Thymus (tissue), 11 donors: Measurements from ENCODE around the gene DACH2. TPM values are rescaled to one million over a fixed set of nuclear protein-coding genes. Genes with fewer than 3 reads are reported as not detected.

Experiments used
- DNase-seq, 9 donors: peaks; one replicate each; pipeline ENCODE4 v3.0.0-alpha.2; 2013; ENCODE audit warnings: low spot score in 9 of 9, low read depth in 6 of 9, missing footprints in 1 of 9
- H3K27ac ChIP-seq, 2 donors: one replicate each; pipeline ENCODE4 v1.5.1; 2013; ENCODE audit warnings: control low read depth in 1 of 2, low read depth in 1 of 2, low read length in 1 of 2, mild to moderate bottlenecking in 1 of 2, moderate library complexity in 1 of 2
- H3K27me3 ChIP-seq, 2 donors: one replicate each; pipeline ENCODE4 v1.5.1; 2013; ENCODE audit warnings: low read length in 1 of 2; ENCODE audit not compliant: control insufficient read depth in 2 of 2, insufficient read depth in 1 of 2
- H3K36me3 ChIP-seq, 2 donors: one replicate each; pipeline ENCODE4 v1.5.1; 2013; ENCODE audit warnings: low read length in 1 of 2, mild to moderate bottlenecking in 1 of 2, moderate library complexity in 1 of 2; ENCODE audit not compliant: control insufficient read depth in 2 of 2, insufficient read depth in 2 of 2
- H3K4me1 ChIP-seq, 2 donors: one replicate each; pipeline ENCODE4 v1.5.1; 2013; ENCODE audit warnings: low read length in 2 of 2; ENCODE audit not compliant: control insufficient read depth in 2 of 2, insufficient read depth in 2 of 2
- H3K4me3 ChIP-seq, 2 donors: one replicate each; pipeline ENCODE4 v1.5.1; 2013; ENCODE audit warnings: low read length in 2 of 2, control low read depth in 1 of 2, mild to moderate bottlenecking in 1 of 2
- H3K9me3 ChIP-seq, 2 donors: one replicate each; pipeline ENCODE4 v1.5.1; 2013; ENCODE audit warnings: low read length in 1 of 2, mild to moderate bottlenecking in 1 of 2; ENCODE audit not compliant: control insufficient read depth in 2 of 2, insufficient read depth in 1 of 2
- WGBS: extraction: QIAGEN DNeasy Blood & Tissue Kit; methylation state at CpG from one replicate; pipeline ENCODE4 v1.1.7; 2013; 5-methylcytosine and 5-hydroxymethylcytosine counted together
- polyA plus RNA-seq: library from polyadenylated mRNA; stranded (reverse); fragments of 200-250 nt; gene quantifications from one replicate; pipeline ENCODE4 v1.2.3, GENCODE V29; 2013
- total RNA-seq: library from RNA; stranded (reverse); fragments of 120-200 nt; gene quantifications from one replicate; pipeline ENCODE4 v1.2.4, GENCODE V29; 2013
- donor health status: healthy.

DACH2 gene
- total and polyA plus RNA-seq, 2 donors: 0.05 to 0.09 TPM

DNA sequence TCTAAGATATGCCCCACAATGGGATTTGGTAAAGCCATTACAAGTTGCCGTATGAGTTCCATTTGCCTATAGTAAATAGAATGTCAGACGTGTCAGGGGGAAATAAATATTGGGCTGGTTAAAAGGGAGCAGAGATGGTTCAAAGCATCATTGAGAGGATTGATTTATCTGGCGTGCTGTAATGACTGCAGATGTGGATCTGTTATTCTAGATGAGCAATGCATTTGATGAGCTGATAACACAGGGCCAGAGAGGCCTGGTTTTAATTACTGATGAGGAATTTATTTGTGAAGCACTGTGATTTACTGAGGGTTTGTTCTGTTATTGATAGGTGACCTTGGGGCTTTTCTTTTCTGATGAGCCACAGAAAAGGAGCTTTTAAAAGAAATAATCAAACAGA lies 62.5 kb downstream of the DACH2 start:
- Histone ChIP-seq H3K4me3 (no peak overlapping the region), H3K27me3 (no peaks in the 10 kb centered on the region), H3K36me3 (no peaks in the 10 kb centered on the region), H3K9me3 (no peaks in the 10 kb centered on the region), H3K4me1 (no peaks in the 10 kb centered on the region), H3K27ac (no peak overlapping the region)
- WGBS: 69% methylated on average over 3 of the region's 3 CpGs
- no peak for DNase-seq

DNA sequence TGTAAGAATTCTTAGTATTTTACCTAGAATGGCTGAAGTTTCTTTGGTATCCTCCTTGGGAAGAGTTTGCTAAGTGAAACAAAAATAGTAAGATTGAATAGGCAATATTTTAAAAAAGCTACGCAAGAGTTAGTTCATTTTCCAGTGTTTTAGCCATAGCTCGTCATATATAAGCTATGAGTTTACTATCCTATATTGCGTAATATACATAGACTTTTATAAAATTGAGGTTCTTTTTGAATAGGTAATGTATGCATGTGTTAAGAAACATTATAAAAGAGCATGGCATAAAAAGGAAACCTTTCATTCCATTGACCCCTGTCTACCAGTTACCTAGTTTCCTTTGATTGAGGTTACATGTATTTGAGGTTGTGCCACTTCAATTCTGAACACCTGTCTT lies 67.0 kb downstream of the DACH2 start:
- H3K27ac ChIP-seq: no peak overlapping the region
- no peak overlapping the region for H3K4me3 ChIP-seq
- no peaks in the 10 kb centered on the region for H3K27me3 ChIP-seq
- WGBS: 95% methylated on average over 3 of the region's 3 CpGs
- H3K36me3 ChIP-seq: no peaks in the 10 kb centered on the region
- no peaks in the 10 kb centered on the region for H3K9me3 ChIP-seq
- DNase-seq: no peak
- no peaks in the 10 kb centered on the region for H3K4me1 ChIP-seq

DNA sequence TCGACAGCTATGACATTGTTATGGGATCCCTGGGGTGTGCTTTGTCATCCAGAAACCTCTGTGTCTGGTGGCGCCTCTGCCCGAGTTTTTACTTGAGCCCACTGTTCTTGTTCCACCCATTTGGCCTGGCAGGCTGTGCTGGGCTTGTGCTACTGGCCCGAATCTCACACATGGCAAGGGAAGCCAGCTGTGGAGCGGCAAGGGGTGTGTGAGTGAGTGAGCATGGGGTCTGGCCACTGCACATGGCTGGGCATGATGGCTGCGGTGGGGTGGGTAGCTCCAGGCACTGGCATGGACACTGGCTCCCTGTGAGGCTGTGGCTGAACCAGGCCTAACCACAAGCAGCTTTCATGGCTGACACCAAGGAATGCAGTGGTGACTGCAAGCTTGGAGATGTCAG lies 89.2 kb downstream of the DACH2 start:
- H3K27ac ChIP-seq: no peak overlapping the region
- H3K27me3 ChIP-seq: no peaks in the 10 kb centered on the region
- H3K9me3 ChIP-seq: peaks cover 0 to 8% of the 10 kb centered on the region in 2 donors
- H3K4me1 ChIP-seq: no peaks in the 10 kb centered on the region
- no peak overlapping the region for H3K4me3 ChIP-seq
- no peaks in the 10 kb centered on the region for H3K36me3 ChIP-seq
- WGBS: 86% methylated on average over 6 of the region's 6 CpGs
- no peak for DNase-seq

DNA sequence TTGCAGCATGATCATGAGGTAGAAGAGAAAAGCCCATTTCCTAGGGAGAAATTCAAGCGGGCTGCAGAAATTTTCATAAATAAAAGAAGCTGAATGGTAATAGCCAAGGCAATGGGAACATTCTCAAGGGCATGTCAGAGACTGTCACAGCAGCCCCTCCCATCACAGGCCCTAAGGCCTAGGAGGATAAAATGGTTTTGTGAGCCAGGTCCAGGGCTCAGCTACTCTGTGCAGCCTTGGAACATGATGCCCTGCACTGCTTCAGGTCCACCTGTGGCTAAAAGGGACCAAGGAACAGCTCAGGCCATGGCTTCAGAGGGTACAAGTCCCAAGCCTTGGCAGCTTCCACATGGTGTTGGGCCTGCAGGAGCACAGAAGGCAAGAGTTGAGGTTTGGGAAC lies 93.3 kb downstream of the DACH2 start:
- no peak overlapping the region for H3K4me3 ChIP-seq

DNA sequence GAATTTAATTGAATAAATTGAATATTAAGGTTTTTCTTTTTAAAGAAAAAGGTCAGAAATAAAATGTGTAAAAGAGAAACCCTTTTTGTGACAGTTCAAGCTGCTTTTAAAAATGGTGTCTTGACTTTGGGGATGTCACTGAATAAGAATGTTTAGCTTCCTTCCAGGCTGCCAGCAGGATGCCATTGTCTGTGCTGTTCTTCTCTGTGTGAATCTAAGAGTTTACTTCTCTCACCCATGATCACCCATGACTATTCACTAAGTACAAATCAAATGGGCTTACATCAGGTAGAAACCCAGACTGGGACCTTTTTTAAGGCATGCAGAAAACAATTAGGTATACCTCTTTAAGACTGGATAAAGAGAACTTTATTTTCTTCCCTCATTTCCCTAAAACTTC lies 115.3 kb downstream of the DACH2 start:
- no peaks in the 10 kb centered on the region for H3K9me3 ChIP-seq
- DNase-seq: no peak
- no peaks in the 10 kb centered on the region for H3K27me3 ChIP-seq
- no peak overlapping the region for H3K4me3 ChIP-seq
- no peaks in the 10 kb centered on the region for H3K4me1 ChIP-seq
- no peaks in the 10 kb centered on the region for H3K36me3 ChIP-seq
- no peak overlapping the region for H3K27ac ChIP-seq

More for the DNA sequence above, 93.3 kb downstream of the DACH2 start:
- Histone ChIP-seq H3K4me1 (no peaks in the 10 kb centered on the region), H3K27me3 (no peaks in the 10 kb centered on the region), H3K36me3 (no peaks in the 10 kb centered on the region), H3K27ac (no peak overlapping the region), H3K9me3 (peaks cover 0 to 8% of the 10 kb centered on the region in 2 donors)
- WGBS: 94% methylated on average over 1 of the region's 1 CpG
- DNase-seq: no peak

DNA sequence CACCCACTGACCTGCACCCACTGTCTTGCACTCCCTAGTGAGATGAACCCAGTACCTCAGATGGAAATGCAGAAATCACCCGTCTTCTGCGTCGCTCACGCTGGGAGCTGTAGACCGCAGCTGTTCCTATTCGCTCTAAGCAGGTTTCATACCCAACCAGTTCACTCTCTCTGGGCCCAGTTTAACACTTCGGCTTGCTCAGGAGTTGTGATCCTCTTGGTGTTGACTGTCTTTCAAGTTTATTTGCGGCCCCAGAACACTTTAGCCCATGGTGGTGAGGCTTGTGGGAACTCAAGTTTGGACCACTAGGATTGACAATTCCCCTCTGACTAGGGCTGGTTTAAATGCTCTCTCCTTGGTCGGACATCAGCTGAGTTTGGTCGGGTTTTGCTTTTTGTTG lies 147.0 kb downstream of the DACH2 start:
- Histone ChIP-seq H3K4me1 (no peaks in the 10 kb centered on the region), H3K36me3 (no peaks in the 10 kb centered on the region), H3K4me3 (no peak overlapping the region), H3K9me3 (no peaks in the 10 kb centered on the region), H3K27ac (no peak overlapping the region), H3K27me3 (no peaks in the 10 kb centered on the region)
- DNase-seq: no peak
- WGBS: 96% methylated on average over 10 of the region's 10 CpGs

DNA sequence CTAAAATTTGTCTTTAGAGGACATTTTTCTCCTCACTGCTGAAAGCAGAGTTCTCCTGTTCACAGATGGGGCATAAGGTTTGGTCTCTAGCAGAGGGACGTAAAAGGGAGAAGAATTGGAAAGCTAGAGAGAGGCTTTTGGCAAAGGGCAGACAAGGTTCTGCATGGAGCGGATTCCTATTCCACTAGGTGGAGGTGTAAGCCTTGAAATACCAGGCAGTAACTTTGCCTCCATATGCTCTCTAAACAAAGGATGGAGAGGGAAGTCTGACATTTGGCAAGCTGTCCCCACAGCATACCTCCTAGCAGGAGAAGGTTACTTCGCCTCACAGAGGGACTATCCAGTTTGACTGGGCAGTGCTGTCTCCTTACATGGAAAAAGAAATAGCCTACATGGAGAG lies 174.7 kb downstream of the DACH2 start:
- H3K27ac ChIP-seq: no peak overlapping the region
- no peak overlapping the region for H3K4me3 ChIP-seq
- no peaks in the 10 kb centered on the region for H3K27me3 ChIP-seq
- H3K4me1 ChIP-seq: no peaks in the 10 kb centered on the region
- peaks cover 0 to 16% of the 10 kb centered on the region in 2 donors for H3K9me3 ChIP-seq
- WGBS: 95% methylated on average over 3 of the region's 3 CpGs
- H3K36me3 ChIP-seq: no peaks in the 10 kb centered on the region
- no peak for DNase-seq

DNA sequence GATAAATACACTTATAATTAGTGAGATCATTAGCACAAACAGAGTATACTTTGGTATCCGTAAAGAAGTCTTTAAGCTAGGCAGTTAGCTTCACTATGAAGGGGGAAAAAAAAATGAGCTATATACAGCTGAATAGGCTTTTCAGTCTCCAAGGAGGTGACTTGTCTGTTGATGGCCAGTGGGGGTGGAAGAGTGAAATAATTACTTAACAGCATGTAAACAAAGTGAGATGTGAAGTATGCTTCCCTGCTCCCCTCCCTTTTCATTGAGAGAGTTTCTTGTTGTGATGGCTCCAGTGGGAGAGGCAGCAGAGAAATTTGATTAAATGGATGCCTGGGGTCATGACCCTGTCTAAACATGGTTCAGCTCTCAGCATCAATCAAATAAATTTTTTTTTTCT lies 180.9 kb downstream of the DACH2 start:
- no peak for DNase-seq
- no peaks in the 10 kb centered on the region for H3K36me3 ChIP-seq
- H3K4me1 ChIP-seq: no peaks in the 10 kb centered on the region
- no peaks in the 10 kb centered on the region for H3K9me3 ChIP-seq
- WGBS: 100% methylated on average over 1 of the region's 1 CpG
- H3K27me3 ChIP-seq: no peaks in the 10 kb centered on the region
- H3K27ac ChIP-seq: no peak overlapping the region
- H3K4me3 ChIP-seq: no peak overlapping the region

DNA sequence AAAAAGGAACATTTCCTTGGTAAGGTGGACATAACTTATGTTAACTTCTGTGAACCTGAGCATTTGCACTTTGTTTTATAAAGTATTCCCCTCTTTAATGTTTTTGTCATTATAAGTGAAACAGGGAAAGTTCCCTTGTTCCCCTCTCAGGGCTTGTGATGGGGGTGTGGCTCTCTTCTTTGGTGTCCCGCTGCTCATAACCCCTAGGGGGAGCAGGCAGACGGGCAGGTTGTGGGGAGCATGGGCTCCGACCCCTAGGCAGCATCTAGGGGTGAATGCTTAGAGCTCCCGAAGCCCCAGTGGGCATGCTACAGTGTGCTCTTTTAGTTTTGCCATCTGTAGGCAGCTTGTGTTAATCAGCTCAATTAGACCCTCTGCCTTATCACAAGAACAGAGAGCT lies 200.4 kb downstream of the DACH2 start:
- H3K27me3 ChIP-seq: no peaks in the 10 kb centered on the region
- H3K36me3 ChIP-seq: no peaks in the 10 kb centered on the region
- no peak for DNase-seq
- WGBS: 68% methylated on average over 4 of the region's 4 CpGs
- H3K4me1 ChIP-seq: no peaks in the 10 kb centered on the region
- H3K9me3 ChIP-seq: peaks cover 0 to 3% of the 10 kb centered on the region in 2 donors
- no peak overlapping the region for H3K4me3 ChIP-seq
- H3K27ac ChIP-seq: no peak overlapping the region

DNA sequence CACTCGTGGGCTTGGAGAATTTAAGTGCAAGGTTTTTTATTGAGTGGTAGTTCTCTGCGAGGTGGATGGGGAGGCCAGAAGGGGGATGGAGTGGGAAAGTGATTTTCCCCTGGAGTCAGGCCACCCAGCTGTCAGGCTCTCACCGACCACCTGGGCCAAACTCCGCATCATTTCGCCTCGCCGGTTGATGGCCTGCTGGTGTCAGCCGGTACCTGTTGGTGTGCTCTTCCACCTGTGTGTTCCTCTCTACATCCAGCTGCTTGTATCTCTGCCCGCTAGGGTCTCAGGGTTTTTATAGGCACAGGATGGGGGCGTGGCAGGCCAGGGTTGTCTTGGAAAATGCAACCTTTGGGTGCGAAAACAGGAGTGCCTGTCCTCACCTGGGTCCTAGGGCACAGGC lies 200.9 kb downstream of the DACH2 start:
- Histone ChIP-seq H3K9me3 (peaks cover 0 to 3% of the 10 kb centered on the region in 2 donors), H3K27ac (no peak overlapping the region), H3K4me3 (no peak overlapping the region), H3K36me3 (no peaks in the 10 kb centered on the region), H3K4me1 (no peaks in the 10 kb centered on the region), H3K27me3 (no peaks in the 10 kb centered on the region)
- DNase-seq: no peak
- 94% methylated on average over 11 of the region's 11 CpGs for WGBS
